GM23338 (cell line): ENCODE data around the gene CENPN. TPM values are rescaled to one million over a fixed set of nuclear protein-coding genes. Genes with fewer than 3 reads are reported as not detected.

Experiments
- ATAC-seq: fragments of 200-7000 bp; cut with Tn5 transposase; 3 replicates; pipeline ENCODE4 v1.9.1; 2020
- DNase-seq: peaks from one replicate; pipeline ENCODE4 v3.0.0-alpha.2; 2015; ENCODE audit warnings: low spot score
- H2AFZ ChIP-seq: fragments of 200-600 bp; sonication (generic); 2 replicates; pipeline ENCODE4 v1.8.0; 2016; ENCODE audit warnings: antibody characterized with exemption, mild to moderate bottlenecking, moderate library complexity
- H3F3A ChIP-seq: fragments of 200-600 bp; sonication (generic); replicated peaks from 2 replicates; pipeline ENCODE4 v1.8.0; 2017; ENCODE audit warnings: antibody characterized with exemption, mixed run types, low read depth
- H3K27ac ChIP-seq: fragments of 200-600 bp; sonication (generic); 2 replicates; pipeline ENCODE4 v1.6.1; 2016; ENCODE audit warnings: low read depth
- H3K27me3 ChIP-seq: fragments of 200-600 bp; sonication (generic); 2 replicates; pipeline ENCODE4 v1.8.0; 2016; ENCODE audit warnings: mild to moderate bottlenecking, mixed run types, moderate library complexity; ENCODE audit not compliant: insufficient read depth
- H3K36me3 ChIP-seq: fragments of 200-600 bp; sonication (generic); 2 replicates; pipeline ENCODE4 v1.8.0; 2016; ENCODE audit warnings: mild to moderate bottlenecking; ENCODE audit not compliant: insufficient read depth
- H3K4me1 ChIP-seq: fragments of 200-600 bp; sonication (generic); 2 replicates; pipeline ENCODE4 v1.8.0; 2016; ENCODE audit warnings: mild to moderate bottlenecking, moderate library complexity; ENCODE audit not compliant: insufficient read depth
- H3K4me2 ChIP-seq: fragments of 200-600 bp; sonication (generic); 2 replicates; pipeline ENCODE4 v1.7.1; 2017; ENCODE audit warnings: mixed run types
- H3K4me3 ChIP-seq: fragments of 200-600 bp; sonication (generic); 2 replicates; pipeline ENCODE4 v1.6.1; 2016; ENCODE audit warnings: mixed run types
- H3K79me2 ChIP-seq: fragments of 200-600 bp; sonication (generic); replicated peaks from 2 replicates; pipeline ENCODE4 v1.8.0; 2017; ENCODE audit warnings: mild to moderate bottlenecking; ENCODE audit not compliant: insufficient read depth
- H3K9me2 ChIP-seq: fragments of 200-600 bp; sonication (generic); 2 replicates; pipeline ENCODE4 v1.8.0; 2017; ENCODE audit not compliant: insufficient read depth
- H4K20me1 ChIP-seq: fragments of 200-600 bp; sonication (generic); replicated peaks from 2 replicates; pipeline ENCODE4 v1.8.0; 2017; ENCODE audit warnings: mild to moderate bottlenecking; ENCODE audit not compliant: insufficient read depth
- H3K27ac Mint-ChIP-seq: 2 replicates; pipeline ENCODE4 v1.8.0; 2020; ENCODE audit warnings: inconsistent platforms, mild to moderate bottlenecking, moderate library complexity, mixed read lengths
- H3K27me3 Mint-ChIP-seq: 3 replicates; pipeline ENCODE4 v1.8.0; 2022; ENCODE audit warnings: low read depth, mild to moderate bottlenecking, moderate library complexity, mixed read lengths, inconsistent platforms; ENCODE audit not compliant: insufficient read depth, poor library complexity
- H3K36me3 Mint-ChIP-seq: 3 replicates; pipeline ENCODE4 v1.8.0; 2021; ENCODE audit warnings: low read depth, mild to moderate bottlenecking, inconsistent platforms, moderate library complexity, mixed read lengths
- H3K4me1 Mint-ChIP-seq: 3 replicates; pipeline ENCODE4 v1.8.0; 2020; ENCODE audit warnings: mild to moderate bottlenecking, inconsistent platforms, mixed read lengths
- H3K4me3 Mint-ChIP-seq: 3 replicates; pipeline ENCODE4 v1.8.0; 2021; ENCODE audit warnings: moderate library complexity, mild to moderate bottlenecking, inconsistent platforms, mixed read lengths
- H3K9me3 Mint-ChIP-seq: 3 replicates; pipeline ENCODE4 v1.8.0; 2020; ENCODE audit warnings: moderate library complexity, mild to moderate bottlenecking, inconsistent platforms, mixed read lengths
- CREB1 ChIP-seq: fragments of 250-450 bp; sonication (Bioruptor Pico); IDR thresholded peaks from 2 replicates; pipeline ENCODE4 v1.5.0; 2020; ENCODE audit warnings: low read depth, mild to moderate bottlenecking, moderate library complexity
- CTCF ChIP-seq, 2 experiments: fragments of 200-600 bp in 1 of 2; sonication (generic) in 1 of 2; conservative IDR thresholded peaks; 2 replicates each; pipeline versions ENCODE4 v1.5.1 to v1.6.1; 2016 to 2017; ENCODE audit warnings: antibody characterized with exemption in 2 of 2, low read depth in 2 of 2, mild to moderate bottlenecking in 2 of 2, moderate library complexity in 1 of 2
- EZH2 ChIP-seq: fragments of 200-600 bp; sonication (generic); IDR thresholded peaks from one replicate; pipeline ENCODE4 v1.8.0; 2017; ENCODE audit warnings: antibody characterized with exemption, mild to moderate bottlenecking, low read depth; ENCODE audit not compliant: unreplicated experiment
- EZH2phosphoT487 ChIP-seq: fragments of 200-600 bp; sonication (generic); IDR thresholded peaks from one replicate; pipeline ENCODE4 v1.8.1; 2018; ENCODE audit warnings: antibody characterized with exemption; ENCODE audit not compliant: unreplicated experiment
- NANOG ChIP-seq: IDR thresholded peaks from 2 replicates; pipeline ENCODE4 v1.6.1; 2016; ENCODE audit warnings: antibody characterized with exemption, borderline replicate concordance
- POLR2AphosphoS5 ChIP-seq: IDR thresholded peaks from 2 replicates; pipeline ENCODE4 v1.6.1; 2016; ENCODE audit warnings: antibody characterized with exemption, low read depth
- STAT1 ChIP-seq: IDR thresholded peaks from one replicate; pipeline ENCODE4 v1.6.1; 2016; ENCODE audit warnings: antibody characterized with exemption; ENCODE audit not compliant: unreplicated experiment
- ZNF114 ChIP-seq: fragments of 250-450 bp; sonication (Bioruptor Pico); IDR thresholded peaks from 2 replicates; pipeline ENCODE4 v1.5.0; 2020; ENCODE audit warnings: mild to moderate bottlenecking, moderate library complexity
- polyA plus RNA-seq: library from polyadenylated mRNA; unstranded; fragments of >200 nt; fragmentation: Nextera tagmentation; extraction: Ambion mirVana; gene quantifications from 2 replicates; pipeline ENCODE4 v1.2.1, GENCODE V29; 2016
- total RNA-seq: library from RNA; depleted of rRNA; stranded (reverse); fragments of >200 nt; shearing (Covaris generic); gene quantifications from 2 replicates; pipeline ENCODE4 v1.2.3, GENCODE V29; 2014
- TF ChIP-seq, protein P1 (sequence below): IDR thresholded peaks from one replicate; pipeline ENCODE4 v1.6.1; 2018; ENCODE audit warnings: antibody characterized with exemption; ENCODE audit not compliant: unreplicated experiment
- TF ChIP-seq, protein P2 (sequence below): IDR thresholded peaks from 2 replicates; pipeline ENCODE4 v1.6.1; 2016; ENCODE audit warnings: antibody characterized with exemption

CENPN gene
- total and polyA plus RNA-seq, 2 experiments from 2014 or later, result 43.6 to 80.8 TPM

GRCh38 chr16:81035398-81035974, 28.5 kb downstream of the CENPN start, which contains the start of gene ATMIN (continued):
- TF ChIP-seq CTCF (conservative IDR thresholded peaks at IDR 0.05; ENCODE audit: low read depth in 2 of 2), result peak; percentile 85 to 96

- H3K9me3 Mint-ChIP-seq, result peaks cover 12% of the 10 kb centered on the region; the same call in 2 of the 3 replicates
- peaks cover 8% of the 10 kb centered on the region for H3K36me3 ChIP-seq
- 0 out of 2 replicates have a peak, but pooled peaks cover 4% of the 10 kb centered on the region for H3K9me2 ChIP-seq
- 0 out of 2 replicates have a peak overlapping the region, but pooled peaks have one; percentile 29 for H2AFZ ChIP-seq
- peaks cover 46% of the 10 kb centered on the region for H3K36me3 Mint-ChIP-seq
- H3K4me3 ChIP-seq, result peak overlapping the region; percentile 96
- peaks cover 46% of the 10 kb centered on the region for H3K79me2 ChIP-seq
- peak overlapping the region; percentile 100 for H3K4me2 ChIP-seq
- H3K4me1 Mint-ChIP-seq, result peaks cover 11% of the 10 kb centered on the region
- DNase-seq (peak; percentile 69), ATAC-seq (peak; percentile 58)
- H3K27me3 ChIP-seq, result no peaks in the 10 kb centered on the region
- no peaks in the 10 kb centered on the region for H3F3A ChIP-seq
- H3K27ac Mint-ChIP-seq, result peak overlapping the region; percentile 91
- H3K4me3 Mint-ChIP-seq, result peak overlapping the region; percentile 90
- 0 out of 2 replicates have a peak overlapping the region, but pooled peaks have one; percentile 45 for H3K27ac ChIP-seq
- H4K20me1 ChIP-seq, result peaks cover 24% of the 10 kb centered on the region
- H3K27me3 Mint-ChIP-seq, result peaks cover 6% of the 10 kb centered on the region
- peaks cover 9% of the 10 kb centered on the region for H3K4me1 ChIP-seq
- TF ChIP-seq CTCF (conservative IDR thresholded peaks at IDR 0.05; ENCODE audit: low read depth in 2 of 2), result no peak
- no peak for TF ChIP-seq POLR2AphosphoS5
- no peak for TF ChIP-seq NANOG
- TF ChIP-seq, protein P1, sequence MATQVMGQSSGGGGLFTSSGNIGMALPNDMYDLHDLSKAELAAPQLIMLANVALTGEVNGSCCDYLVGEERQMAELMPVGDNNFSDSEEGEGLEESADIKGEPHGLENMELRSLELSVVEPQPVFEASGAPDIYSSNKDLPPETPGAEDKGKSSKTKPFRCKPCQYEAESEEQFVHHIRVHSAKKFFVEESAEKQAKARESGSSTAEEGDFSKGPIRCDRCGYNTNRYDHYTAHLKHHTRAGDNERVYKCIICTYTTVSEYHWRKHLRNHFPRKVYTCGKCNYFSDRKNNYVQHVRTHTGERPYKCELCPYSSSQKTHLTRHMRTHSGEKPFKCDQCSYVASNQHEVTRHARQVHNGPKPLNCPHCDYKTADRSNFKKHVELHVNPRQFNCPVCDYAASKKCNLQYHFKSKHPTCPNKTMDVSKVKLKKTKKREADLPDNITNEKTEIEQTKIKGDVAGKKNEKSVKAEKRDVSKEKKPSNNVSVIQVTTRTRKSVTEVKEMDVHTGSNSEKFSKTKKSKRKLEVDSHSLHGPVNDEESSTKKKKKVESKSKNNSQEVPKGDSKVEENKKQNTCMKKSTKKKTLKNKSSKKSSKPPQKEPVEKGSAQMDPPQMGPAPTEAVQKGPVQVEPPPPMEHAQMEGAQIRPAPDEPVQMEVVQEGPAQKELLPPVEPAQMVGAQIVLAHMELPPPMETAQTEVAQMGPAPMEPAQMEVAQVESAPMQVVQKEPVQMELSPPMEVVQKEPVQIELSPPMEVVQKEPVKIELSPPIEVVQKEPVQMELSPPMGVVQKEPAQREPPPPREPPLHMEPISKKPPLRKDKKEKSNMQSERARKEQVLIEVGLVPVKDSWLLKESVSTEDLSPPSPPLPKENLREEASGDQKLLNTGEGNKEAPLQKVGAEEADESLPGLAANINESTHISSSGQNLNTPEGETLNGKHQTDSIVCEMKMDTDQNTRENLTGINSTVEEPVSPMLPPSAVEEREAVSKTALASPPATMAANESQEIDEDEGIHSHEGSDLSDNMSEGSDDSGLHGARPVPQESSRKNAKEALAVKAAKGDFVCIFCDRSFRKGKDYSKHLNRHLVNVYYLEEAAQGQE, result no peak
- TF ChIP-seq EZH2phosphoT487, result no peak
- TF ChIP-seq, protein P2, sequence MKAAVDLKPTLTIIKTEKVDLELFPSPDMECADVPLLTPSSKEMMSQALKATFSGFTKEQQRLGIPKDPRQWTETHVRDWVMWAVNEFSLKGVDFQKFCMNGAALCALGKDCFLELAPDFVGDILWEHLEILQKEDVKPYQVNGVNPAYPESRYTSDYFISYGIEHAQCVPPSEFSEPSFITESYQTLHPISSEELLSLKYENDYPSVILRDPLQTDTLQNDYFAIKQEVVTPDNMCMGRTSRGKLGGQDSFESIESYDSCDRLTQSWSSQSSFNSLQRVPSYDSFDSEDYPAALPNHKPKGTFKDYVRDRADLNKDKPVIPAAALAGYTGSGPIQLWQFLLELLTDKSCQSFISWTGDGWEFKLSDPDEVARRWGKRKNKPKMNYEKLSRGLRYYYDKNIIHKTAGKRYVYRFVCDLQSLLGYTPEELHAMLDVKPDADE, result no peak
- no peak for TF ChIP-seq ZNF114 (CRISPR knock-in tag)
- no peak for TF ChIP-seq EZH2
- no peak for TF ChIP-seq STAT1
- TF ChIP-seq CREB1 (CRISPR knock-in tag), result no peak
Measured at GRCh38 chr16:81035975-81036750, 29.1 kb downstream of the CENPN start.
